GM10847 (cell line): Measurements from ENCODE around the gene MYH10.

Source experiments
- POLR2A ChIP-seq: IDR thresholded peaks from 2 replicates; pipeline ENCODE4 v1.6.1; 2011; ENCODE audit not compliant: insufficient read length; ENCODE audit errors: extremely low read depth

Gene MYH10

GRCh38 chr17:8623591-8623990, 6.9 kb downstream of the MYH10 start:
- no peak for TF ChIP-seq POLR2A

- TF ChIP-seq POLR2A: no peak
Measured at GRCh38 chr17:8622191-8622590, 8.3 kb downstream of the MYH10 start.

- TF ChIP-seq POLR2A: no peak
Measured at GRCh38 chr17:8621585-8621984, 8.9 kb downstream of the MYH10 start.

GRCh38 chr17:8619294-8619693, 11.2 kb downstream of the MYH10 start:
- no peak for TF ChIP-seq POLR2A

- TF ChIP-seq POLR2A: no peak
Measured at GRCh38 chr17:8618825-8619224, 11.7 kb downstream of the MYH10 start.

- TF ChIP-seq POLR2A: no peak
Measured at GRCh38 chr17:8614988-8615387, 15.5 kb downstream of the MYH10 start.

GRCh38 chr17:8611619-8612298, 18.8 kb downstream of the MYH10 start:
- no peak for TF ChIP-seq POLR2A

- no peak for TF ChIP-seq POLR2A
Measured at GRCh38 chr17:8611137-8611536, 19.4 kb downstream of the MYH10 start.

- no peak for TF ChIP-seq POLR2A
Measured at GRCh38 chr17:8610558-8610957, 20.0 kb downstream of the MYH10 start.

GRCh38 chr17:8609910-8610309, 20.6 kb downstream of the MYH10 start:
- TF ChIP-seq POLR2A: no peak

- no peak for TF ChIP-seq POLR2A
Measured at GRCh38 chr17:8608001-8608400, 22.5 kb downstream of the MYH10 start.

GRCh38 chr17:8606401-8606800, 24.1 kb downstream of the MYH10 start:
- no peak for TF ChIP-seq POLR2A

GRCh38 chr17:8602679-8603078, 27.8 kb downstream of the MYH10 start:
- no peak for TF ChIP-seq POLR2A

- no peak for TF ChIP-seq POLR2A
Measured at GRCh38 chr17:8599351-8600011, 31.0 kb downstream of the MYH10 start.

- no peak for TF ChIP-seq POLR2A
Measured at GRCh38 chr17:8598913-8599312, 31.6 kb downstream of the MYH10 start.

GRCh38 chr17:8593830-8594229, 36.7 kb downstream of the MYH10 start:
- TF ChIP-seq POLR2A: no peak

GRCh38 chr17:8593276-8593675, 37.2 kb downstream of the MYH10 start:
- no peak for TF ChIP-seq POLR2A

- TF ChIP-seq POLR2A: no peak
Measured at GRCh38 chr17:8588877-8589554, 41.5 kb downstream of the MYH10 start.
